ENCODE data around the gene PASK.

GRCh38 chr2:241141214-241141770, 8.0 kb downstream of the PASK start:
- TF ChIP-seq EP300 (IDR thresholded peaks at IDR 0.05; ENCODE audit: borderline replicate concordance): no peak
- TF ChIP-seq YY1 (IDR thresholded peaks at IDR 0.05; ENCODE audit: low read depth): no peak
- TF ChIP-seq TCF12 (IDR thresholded peaks at IDR 0.05; ENCODE audit: low read depth): no peak
- no peak for TF ChIP-seq CREB1 (IDR thresholded peaks at IDR 0.05; ENCODE audit: low read depth)
- TF ChIP-seq RAD21 (IDR thresholded peaks at IDR 0.05; ENCODE audit: low read depth): no peak
- no peak for TF ChIP-seq EGR1 (IDR thresholded peaks at IDR 0.05)
